Measurements from ENCODE around the gene MYO10. TPM values are rescaled to one million over a fixed set of nuclear protein-coding genes. Genes with fewer than 3 reads are reported as not detected.

The MYO10 gene
- total RNA-seq, 2 experiments from 2014 or later: not detected

DNA sequence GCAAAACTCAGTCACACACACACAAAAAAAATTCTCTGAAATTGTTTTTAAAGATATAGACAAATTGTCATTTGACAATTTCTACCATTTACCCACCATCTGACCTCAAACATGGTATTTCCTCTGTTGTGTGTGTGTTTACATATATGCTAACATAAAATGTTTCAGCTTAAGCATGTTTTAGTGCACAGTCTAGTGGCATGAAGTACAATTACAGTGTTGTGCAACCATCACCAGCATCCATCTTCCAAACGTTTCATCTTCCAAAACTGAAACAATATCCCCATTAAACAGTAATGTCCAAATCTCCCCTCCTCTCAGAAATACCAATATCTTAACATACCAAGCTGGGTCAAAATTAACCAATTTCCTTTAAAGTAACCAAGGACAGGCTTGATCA lies 65.2 kb downstream of the MYO10 start:
- Mint-ChIP-seq H3K4me1 (ENCODE audit: low read depth) (no peaks in the 10 kb centered on the region), H3K27me3 (no peaks in the 10 kb centered on the region), H3K9me3 (peaks cover 3% of the 10 kb centered on the region), H3K36me3 (ENCODE audit: low read depth) (no peaks in the 10 kb centered on the region), H3K4me3 (no peak overlapping the region), H3K27ac (no peak overlapping the region)
- TF ChIP-seq, protein P1, sequence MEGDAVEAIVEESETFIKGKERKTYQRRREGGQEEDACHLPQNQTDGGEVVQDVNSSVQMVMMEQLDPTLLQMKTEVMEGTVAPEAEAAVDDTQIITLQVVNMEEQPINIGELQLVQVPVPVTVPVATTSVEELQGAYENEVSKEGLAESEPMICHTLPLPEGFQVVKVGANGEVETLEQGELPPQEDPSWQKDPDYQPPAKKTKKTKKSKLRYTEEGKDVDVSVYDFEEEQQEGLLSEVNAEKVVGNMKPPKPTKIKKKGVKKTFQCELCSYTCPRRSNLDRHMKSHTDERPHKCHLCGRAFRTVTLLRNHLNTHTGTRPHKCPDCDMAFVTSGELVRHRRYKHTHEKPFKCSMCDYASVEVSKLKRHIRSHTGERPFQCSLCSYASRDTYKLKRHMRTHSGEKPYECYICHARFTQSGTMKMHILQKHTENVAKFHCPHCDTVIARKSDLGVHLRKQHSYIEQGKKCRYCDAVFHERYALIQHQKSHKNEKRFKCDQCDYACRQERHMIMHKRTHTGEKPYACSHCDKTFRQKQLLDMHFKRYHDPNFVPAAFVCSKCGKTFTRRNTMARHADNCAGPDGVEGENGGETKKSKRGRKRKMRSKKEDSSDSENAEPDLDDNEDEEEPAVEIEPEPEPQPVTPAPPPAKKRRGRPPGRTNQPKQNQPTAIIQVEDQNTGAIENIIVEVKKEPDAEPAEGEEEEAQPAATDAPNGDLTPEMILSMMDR (IDR thresholded peaks at IDR 0.05): no peak
- ATAC-seq (ENCODE audit: poor library complexity): no peak
- ChIA-PET CTCF (no interaction called here), POLR2A (no interaction called here)
- peaks cover 0 to 7% of the 10 kb centered on the region in 2 experiments for H3K9me3 ChIP-seq (ENCODE audit: control insufficient read depth in 1 of 2, insufficient read depth in 1 of 2, low read length in 2 of 2)
- no peak overlapping the region for H3K4me3 ChIP-seq (ENCODE audit: low read length)
- DNase-seq: no peak
- H3K27ac ChIP-seq (ENCODE audit: low read depth in 1 of 2, low read length in 2 of 2): no peak overlapping the region
- no peaks in the 10 kb centered on the region for H3K36me3 ChIP-seq (ENCODE audit: insufficient read depth, low read length)
- no peaks in the 10 kb centered on the region for H3K27me3 ChIP-seq (ENCODE audit: control insufficient read depth in 1 of 2, insufficient read depth in 2 of 2, low read length in 2 of 2)
- intact Hi-C loops (cut with DNase I, micrococcal nuclease): no loop called here
- H3K4me1 ChIP-seq (ENCODE audit: insufficient read depth, low read length): no peaks in the 10 kb centered on the region

GRCh38 chr5:16869821-16870796 lies 66.0 kb downstream of the MYO10 start:
- Histone ChIP-seq H3K27ac (ENCODE audit: low read depth in 1 of 2, low read length in 2 of 2) (no peak overlapping the region), H3K4me3 (ENCODE audit: low read length) (no peak overlapping the region), H3K27me3 (ENCODE audit: control insufficient read depth in 1 of 2, insufficient read depth in 2 of 2, low read length in 2 of 2) (no peaks in the 10 kb centered on the region), H3K4me1 (ENCODE audit: insufficient read depth, low read length) (no peaks in the 10 kb centered on the region), H3K9me3 (ENCODE audit: control insufficient read depth in 1 of 2, insufficient read depth in 1 of 2, low read length in 2 of 2) (peaks cover 0 to 7% of the 10 kb centered on the region in 2 experiments), H3K36me3 (ENCODE audit: insufficient read depth, low read length) (no peaks in the 10 kb centered on the region)
- Mint-ChIP-seq H3K4me1 (ENCODE audit: low read depth) (no peaks in the 10 kb centered on the region), H3K9me3 (no peaks in the 10 kb centered on the region), H3K27ac (no peak overlapping the region), H3K27me3 (no peaks in the 10 kb centered on the region), H3K4me3 (no peak overlapping the region), H3K36me3 (ENCODE audit: low read depth) (no peaks in the 10 kb centered on the region)
- ATAC-seq (ENCODE audit: poor library complexity) (no peak), DNase-seq (no peak)
- intact Hi-C loops (cut with DNase I, micrococcal nuclease): no loop called here
- TF ChIP-seq, protein P1 (IDR thresholded peaks at IDR 0.05): no peak
- ChIA-PET POLR2A (no interaction called here), CTCF (no interaction called here)

DNA sequence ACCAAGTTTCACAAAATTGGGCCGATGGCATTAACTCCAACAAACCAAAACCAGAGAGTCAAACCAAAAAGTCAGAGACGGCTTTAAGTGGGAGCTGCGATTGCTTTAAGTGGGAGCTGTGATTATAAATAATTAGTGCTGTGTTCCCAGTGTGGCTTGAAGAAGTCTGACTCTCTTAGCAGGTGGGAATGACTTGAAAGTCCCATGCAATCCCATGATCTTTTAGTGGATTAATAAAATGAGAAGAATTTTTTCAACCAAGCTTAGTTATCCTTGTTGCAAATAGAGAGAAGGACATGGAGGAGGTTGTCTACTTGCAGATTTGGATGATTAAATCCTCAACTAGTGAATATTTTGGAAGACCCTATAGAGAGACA lies 68.5 kb downstream of the MYO10 start:
- ATAC-seq (ENCODE audit: poor library complexity): no peak

More for the DNA sequence above, 68.5 kb downstream of the MYO10 start:
- Mint-ChIP-seq H3K36me3 (ENCODE audit: low read depth) (no peaks in the 10 kb centered on the region), H3K27me3 (no peaks in the 10 kb centered on the region), H3K4me1 (ENCODE audit: low read depth) (no peaks in the 10 kb centered on the region), H3K27ac (no peak overlapping the region), H3K9me3 (no peaks in the 10 kb centered on the region), H3K4me3 (no peak overlapping the region)
- Histone ChIP-seq H3K4me3 (ENCODE audit: low read length) (no peak overlapping the region), H3K9me3 (ENCODE audit: control insufficient read depth in 1 of 2, insufficient read depth in 1 of 2, low read length in 2 of 2) (no peaks in the 10 kb centered on the region), H3K4me1 (ENCODE audit: insufficient read depth, low read length) (no peaks in the 10 kb centered on the region), H3K27ac (ENCODE audit: low read depth in 1 of 2, low read length in 2 of 2) (no peak overlapping the region), H3K27me3 (ENCODE audit: control insufficient read depth in 1 of 2, insufficient read depth in 2 of 2, low read length in 2 of 2) (no peaks in the 10 kb centered on the region), H3K36me3 (ENCODE audit: insufficient read depth, low read length) (no peaks in the 10 kb centered on the region)
- intact Hi-C loops (cut with DNase I, micrococcal nuclease): no loop called here
- CTCF ChIA-PET: no interaction called here
- no peak for DNase-seq
- TF ChIP-seq, protein P1 (IDR thresholded peaks at IDR 0.05): no peak
- POLR2A ChIA-PET: no interaction called here

Data from CD4-positive, alpha-beta T cell (primary cell).